Measurements from ENCODE around the gene SYT14.
A peak's percentile ranks its signal among the peaks of the same experiment; 100 is the strongest.
"Not testable (repeated sequence)": the region's sequence is repeated elsewhere in the genome, so short reads cannot be mapped to it uniquely, and the experiment has no call there.

Gene SYT14

GRCh38 chr1:209945377-209945776 lies 7.4 kb downstream of the SYT14 start:
- DNase-seq, result no peak

- no peak for DNase-seq
Measured at GRCh38 chr1:209948155-209948554, 10.1 kb downstream of the SYT14 start.

GRCh38 chr1:209956116-209956515 lies 18.1 kb downstream of the SYT14 start:
- no peak for DNase-seq

GRCh38 chr1:209959623-209960022 lies 21.6 kb downstream of the SYT14 start:
- no peak for DNase-seq

DNA sequence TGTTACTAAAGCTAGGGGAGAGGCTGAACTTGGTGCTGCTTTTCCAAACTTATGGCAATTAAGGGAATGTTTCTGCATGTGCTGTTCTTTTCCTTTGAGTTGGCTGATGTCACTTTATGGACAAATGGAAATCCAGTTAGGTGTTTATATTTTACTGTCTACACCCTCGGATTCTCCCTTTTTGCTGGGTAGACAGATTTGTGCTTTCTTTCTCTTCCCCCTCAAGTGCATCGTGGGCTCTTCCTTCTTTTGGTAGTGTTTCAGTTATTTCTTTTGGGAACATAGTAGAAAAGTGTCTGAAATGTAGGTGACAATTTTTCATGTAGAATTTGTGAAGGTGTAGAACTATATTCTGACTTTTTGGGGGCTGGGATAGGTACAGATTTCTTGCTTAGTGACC lies 22.9 kb downstream of the SYT14 start:
- no peak for DNase-seq

GRCh38 chr1:209962388-209962787 lies 24.4 kb downstream of the SYT14 start:
- DNase-seq, result no peak

GRCh38 chr1:209962856-209963255 lies 24.8 kb downstream of the SYT14 start:
- DNase-seq, result no peak

DNA sequence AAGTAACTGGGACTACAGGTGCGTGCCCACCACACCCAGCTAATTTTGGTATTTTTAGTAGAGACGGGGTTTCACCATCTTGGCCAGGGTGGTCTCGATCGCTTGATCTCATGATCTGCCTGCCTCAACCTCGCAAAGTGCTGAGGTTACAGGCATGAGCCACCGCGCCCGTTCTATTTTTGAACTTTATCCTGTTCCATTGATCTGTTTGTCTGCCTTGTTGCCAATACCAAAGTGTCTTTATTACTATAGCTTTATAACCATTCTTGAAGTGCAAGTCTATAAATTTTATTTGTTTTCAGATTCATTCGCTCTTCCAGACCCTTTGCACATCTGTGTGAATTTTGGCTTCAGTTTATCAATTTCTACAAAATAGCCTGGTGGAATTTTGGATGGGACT lies 28.0 kb downstream of the SYT14 start:
- no peak for DNase-seq

- DNase-seq, result not testable (repeated sequence)
Measured at GRCh38 chr1:209978721-209979120, 40.7 kb downstream of the SYT14 start.

DNA sequence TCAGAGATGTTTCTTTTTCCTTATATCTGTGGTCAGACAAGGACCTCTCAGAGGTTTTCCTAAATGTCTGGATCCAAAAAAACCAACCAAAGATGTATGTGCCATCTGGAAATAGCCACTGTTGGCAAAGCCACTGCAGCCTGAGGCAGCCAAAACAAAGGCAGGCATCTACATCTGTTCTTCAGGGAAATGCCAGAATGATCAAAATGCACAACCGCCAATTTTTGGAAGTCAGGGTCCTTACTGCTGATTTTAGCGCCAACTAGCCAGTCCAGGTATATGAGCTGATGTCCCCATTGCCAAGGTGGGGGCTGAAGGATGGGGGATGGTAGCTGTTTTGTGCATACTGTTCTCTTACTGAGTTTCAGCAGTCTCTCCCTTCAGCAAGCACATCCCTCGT lies 45.9 kb downstream of the SYT14 start:
- DNase-seq, result no peak

DNA sequence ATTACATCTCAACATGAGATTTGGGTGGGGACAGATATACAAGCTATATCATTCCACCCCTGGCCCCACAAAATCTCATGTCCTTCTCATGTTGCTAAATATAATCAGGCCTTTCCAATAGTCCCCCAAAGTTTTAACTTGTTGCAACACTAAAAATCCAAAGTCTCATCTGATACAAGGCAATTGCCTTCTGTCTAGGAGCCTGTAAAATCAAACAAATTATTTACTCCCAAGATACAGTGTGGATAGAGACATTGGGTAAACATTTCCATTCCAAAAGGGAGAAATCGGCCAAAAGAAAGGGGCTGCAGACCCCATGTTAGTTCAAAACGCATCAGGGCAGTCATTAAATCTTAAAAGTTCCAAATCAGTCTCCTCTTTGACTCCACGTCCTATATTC lies 47.0 kb downstream of the SYT14 start:
- DNase-seq, result no peak

- no peak for DNase-seq
Measured at GRCh38 chr1:209988706-209989105, 50.7 kb downstream of the SYT14 start.

DNA sequence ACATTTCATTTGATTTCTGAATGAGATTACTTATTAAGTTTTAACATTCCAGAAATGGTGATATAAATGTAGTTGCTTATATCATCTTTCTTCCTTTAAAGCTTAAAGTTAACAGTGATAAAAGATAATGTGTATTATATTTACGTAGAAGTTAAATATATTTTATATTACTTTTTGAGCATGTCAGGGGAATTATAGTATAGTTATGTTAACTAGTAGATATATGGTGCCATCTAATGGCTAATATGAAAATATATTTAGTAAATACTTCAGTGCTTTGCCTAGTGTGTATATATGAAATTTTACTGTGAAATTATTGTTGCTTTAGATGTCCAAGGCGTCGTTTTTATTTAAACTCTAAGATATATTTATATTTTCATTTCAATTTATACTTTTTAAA lies 51.5 kb downstream of the SYT14 start:
- DNase-seq, result peak; percentile 48

- no peak for DNase-seq
Measured at GRCh38 chr1:209993061-209993830, 55.2 kb downstream of the SYT14 start.

GRCh38 chr1:209996348-209996747 lies 58.3 kb downstream of the SYT14 start:
- DNase-seq, result no peak

- peak; percentile 44 for DNase-seq
Measured at GRCh38 chr1:209999005-209999404, 61.0 kb downstream of the SYT14 start.

- DNase-seq, result no peak
Measured at GRCh38 chr1:210001751-210002150, 63.7 kb downstream of the SYT14 start.

DNA sequence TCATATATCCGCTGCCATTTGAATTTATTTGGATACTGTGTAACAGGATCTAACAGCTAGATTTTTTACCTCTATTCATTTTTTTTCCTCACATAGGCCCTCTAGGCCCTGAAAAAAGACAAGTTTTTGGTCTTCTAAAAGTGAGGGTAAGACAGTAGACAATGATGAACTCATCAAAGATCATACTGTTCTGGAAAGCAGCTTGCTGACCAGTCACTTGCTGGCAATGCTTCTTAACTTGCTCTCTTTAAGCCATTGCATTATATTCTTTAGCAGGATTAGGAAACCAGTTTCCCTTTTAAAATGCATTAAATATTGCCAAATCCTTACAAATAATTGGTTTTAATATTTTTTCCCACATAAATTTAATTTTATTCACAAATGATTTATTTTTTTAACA lies 65.5 kb downstream of the SYT14 start:
- no peak for DNase-seq

- no peak for DNase-seq
Measured at GRCh38 chr1:210010161-210010560, 72.1 kb downstream of the SYT14 start.

GRCh38 chr1:210021145-210021860 lies 83.3 kb downstream of the SYT14 start:
- DNase-seq, result peak; percentile 64

DNA sequence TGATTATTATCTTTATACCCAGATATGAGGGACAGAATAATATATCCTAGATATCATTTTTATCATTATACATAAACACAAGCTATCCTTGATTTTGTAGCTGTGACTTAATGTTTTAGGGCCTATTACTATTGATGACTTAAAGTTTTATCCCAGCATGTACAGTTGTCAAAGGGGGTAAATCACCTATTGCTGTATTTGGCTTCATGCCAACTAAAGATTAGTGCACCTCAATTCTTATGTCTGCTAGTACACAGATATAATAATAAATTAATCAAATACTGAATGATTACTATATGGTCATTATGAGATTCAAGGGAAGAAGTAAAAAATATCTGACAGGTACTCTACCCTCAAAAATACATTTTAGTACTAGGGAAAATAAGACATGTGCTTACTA lies 84.0 kb downstream of the SYT14 start:
- DNase-seq, result no peak

DNA sequence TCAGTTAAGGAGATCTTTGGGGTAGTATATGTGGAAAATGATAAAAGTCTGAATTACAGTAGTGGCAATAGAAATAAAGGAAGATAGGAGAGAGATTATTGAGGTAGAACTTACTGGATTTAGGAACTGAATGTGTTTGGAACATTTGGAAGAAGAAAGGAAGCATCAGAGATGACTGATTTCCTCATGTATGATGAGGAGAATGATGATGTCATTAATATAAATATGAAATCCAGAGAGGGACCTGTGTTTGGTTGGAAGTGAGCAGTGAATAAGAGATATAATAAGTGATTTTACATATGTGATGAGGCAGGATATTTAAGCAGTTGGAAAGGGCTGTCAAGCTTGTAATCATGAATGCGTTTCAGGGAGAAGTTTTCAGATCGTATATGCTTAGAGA lies 86.3 kb downstream of the SYT14 start:
- no peak for DNase-seq

DNA sequence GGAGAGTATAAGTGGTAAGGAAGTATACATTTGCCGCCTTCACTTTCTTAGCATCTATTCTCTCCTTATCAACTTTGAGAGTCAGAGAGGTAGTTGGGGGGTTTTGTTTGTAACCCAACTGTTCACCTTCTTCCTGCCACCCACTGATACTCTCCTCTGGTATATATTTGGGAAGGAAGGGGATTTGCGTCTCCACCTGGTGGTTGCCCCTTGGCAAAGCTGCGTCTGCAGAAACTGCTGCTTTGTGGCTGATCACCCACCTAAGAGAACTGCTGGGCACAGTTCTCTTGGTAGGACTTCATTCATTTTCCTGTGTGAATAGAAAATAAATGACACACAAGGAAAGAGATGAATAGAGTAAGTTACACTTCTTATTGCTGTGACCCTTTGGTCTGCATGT lies 87.0 kb downstream of the SYT14 start:
- DNase-seq, result no peak

DNA sequence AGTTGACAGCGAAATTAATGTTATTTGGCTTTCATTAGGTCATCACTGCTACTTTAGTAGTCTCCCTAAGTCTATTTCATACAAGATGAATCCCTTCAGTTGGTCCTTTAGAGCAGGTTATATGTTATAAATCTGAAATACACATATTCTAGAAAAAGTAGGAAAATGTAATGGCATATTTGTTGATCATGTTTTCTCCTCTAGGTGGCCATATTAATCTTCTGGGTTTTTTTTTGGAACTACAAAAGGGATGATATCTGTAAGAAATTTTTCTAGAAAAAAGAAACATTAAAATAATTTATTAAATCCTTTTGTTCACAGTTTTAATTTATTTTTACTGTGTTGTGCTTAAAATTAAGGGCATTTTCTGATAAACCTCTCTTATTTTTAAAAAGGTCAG lies 87.9 kb downstream of the SYT14 start:
- no peak for DNase-seq

DNA sequence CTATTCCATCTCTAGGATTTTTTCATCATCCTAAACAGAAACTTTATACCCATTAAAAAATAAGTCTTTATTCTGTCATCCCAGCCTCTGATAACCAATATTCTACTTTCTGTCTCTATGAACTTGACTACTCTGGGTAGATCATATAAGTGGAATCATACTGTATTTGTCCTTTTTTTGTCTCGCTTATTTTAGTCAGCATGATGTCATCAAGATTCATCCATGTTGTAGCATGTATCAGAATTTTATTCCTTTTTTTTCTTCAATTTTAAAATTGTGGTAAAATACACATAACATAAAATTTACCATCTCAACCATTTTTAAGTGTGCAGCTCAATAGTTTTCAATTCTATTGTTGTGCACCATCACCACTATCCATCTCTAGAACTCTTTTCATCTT lies 90.0 kb downstream of the SYT14 start:
- DNase-seq, result no peak

Measured in NCI-H2171 treated with DMSO at 0.1 percent for 48 hours (cell line).